Vagina (tissue), 2 donors: ENCODE measurements around the gene SRSF2.

Source experiments
- POLR2A ChIP-seq, 2 donors: fragments of 450-650 bp; IDR thresholded peaks; one replicate each; pipeline ENCODE4 v1.6.1; 2017; ENCODE audit warnings: antibody characterized with exemption in 2 of 2, mild to moderate bottlenecking in 2 of 2, moderate library complexity in 2 of 2
- TF ChIP-seq, protein P1 (sequence below), 3 experiments: fragments of 450-650 bp in 2 of 3; fragments of 200-600 bp in 1 of 3; sonication (generic) in 1 of 3; IDR thresholded peaks; one replicate each; pipeline ENCODE4 v1.5.1; 2017 to 2019; ENCODE audit warnings: antibody characterized with exemption in 3 of 3, mild to moderate bottlenecking in 2 of 3, moderate library complexity in 2 of 3

DNA sequence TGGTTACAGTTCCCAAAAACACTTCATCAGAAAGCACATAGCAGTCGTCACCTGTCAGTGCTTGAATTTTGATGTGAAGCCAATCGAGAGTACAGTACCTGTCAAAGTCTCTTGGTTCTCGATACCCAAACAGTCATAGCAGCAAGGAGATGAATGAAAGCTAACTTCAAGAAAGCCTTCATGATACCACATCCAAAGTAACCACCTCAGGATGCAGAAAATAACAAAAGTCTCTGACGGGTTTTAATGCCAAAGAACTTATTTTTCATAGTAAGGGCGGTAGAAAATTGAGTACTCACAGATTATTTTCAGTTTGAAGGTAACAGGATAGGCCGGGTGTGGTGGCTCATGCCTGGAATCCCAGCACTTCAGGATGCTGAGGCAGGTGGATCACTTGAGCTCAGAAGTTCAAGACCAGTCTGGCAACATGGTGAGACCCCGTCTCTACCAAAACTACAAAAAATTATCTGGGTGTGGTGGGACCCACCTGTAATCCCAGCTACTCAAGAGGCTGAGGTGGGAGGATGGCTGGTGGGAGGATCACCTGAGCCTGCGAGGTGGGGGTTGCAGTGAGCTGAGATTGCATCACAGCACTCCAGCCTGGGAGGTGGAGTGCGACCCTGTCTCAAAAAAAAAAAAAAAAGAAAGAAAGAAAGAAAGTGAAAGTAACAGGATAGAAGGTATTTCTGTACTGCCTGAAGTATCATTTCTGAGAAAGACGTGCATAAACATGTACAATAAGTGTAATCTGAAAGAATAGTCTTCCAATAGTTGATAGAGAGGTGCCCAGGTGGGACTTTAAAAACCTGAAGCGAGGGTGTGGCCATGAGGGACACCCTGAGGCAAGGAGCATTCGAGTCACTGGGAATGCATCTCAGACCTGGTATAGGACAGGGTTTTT lies 16.2 kb upstream of the SRSF2 start:
- no peak for TF ChIP-seq POLR2A (IDR thresholded peaks at IDR 0.05)
- TF ChIP-seq, protein P1, sequence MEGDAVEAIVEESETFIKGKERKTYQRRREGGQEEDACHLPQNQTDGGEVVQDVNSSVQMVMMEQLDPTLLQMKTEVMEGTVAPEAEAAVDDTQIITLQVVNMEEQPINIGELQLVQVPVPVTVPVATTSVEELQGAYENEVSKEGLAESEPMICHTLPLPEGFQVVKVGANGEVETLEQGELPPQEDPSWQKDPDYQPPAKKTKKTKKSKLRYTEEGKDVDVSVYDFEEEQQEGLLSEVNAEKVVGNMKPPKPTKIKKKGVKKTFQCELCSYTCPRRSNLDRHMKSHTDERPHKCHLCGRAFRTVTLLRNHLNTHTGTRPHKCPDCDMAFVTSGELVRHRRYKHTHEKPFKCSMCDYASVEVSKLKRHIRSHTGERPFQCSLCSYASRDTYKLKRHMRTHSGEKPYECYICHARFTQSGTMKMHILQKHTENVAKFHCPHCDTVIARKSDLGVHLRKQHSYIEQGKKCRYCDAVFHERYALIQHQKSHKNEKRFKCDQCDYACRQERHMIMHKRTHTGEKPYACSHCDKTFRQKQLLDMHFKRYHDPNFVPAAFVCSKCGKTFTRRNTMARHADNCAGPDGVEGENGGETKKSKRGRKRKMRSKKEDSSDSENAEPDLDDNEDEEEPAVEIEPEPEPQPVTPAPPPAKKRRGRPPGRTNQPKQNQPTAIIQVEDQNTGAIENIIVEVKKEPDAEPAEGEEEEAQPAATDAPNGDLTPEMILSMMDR (IDR thresholded peaks at IDR 0.05), result no peak
